ENCODE results near the gene DNM1.

DNM1 gene

DNA sequence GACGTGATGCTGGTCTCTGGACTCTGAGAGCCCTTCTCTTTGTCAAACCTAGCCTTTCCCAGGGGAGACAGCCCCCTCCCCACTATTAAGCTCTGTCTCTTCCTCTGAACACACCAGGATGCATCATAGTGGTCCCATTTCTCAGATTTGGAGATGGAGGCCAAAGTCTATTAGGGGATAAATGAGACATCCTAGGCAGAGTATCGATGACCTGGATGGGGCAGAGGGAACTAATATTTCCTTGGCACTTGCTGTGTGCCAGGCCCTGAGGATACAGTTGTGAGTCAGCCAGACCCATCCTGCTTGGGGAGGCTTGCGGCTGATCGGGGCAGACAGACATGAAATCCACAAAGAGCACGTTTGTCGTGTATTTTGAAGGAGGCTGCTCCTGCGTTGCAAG lies 5.2 kb downstream of the DNM1 start:
- Histone ChIP-seq H2AFZ (ENCODE audit: low read length) (no peak overlapping the region), H3K9me3 (ENCODE audit: low read length) (no peaks in the 10 kb centered on the region), H3K9ac (ENCODE audit: low read length) (no peak overlapping the region), H4K20me1 (ENCODE audit: insufficient read depth, low read length) (no peaks in the 10 kb centered on the region), H3K79me2 (ENCODE audit: insufficient read depth, low read length) (no peaks in the 10 kb centered on the region), H3K9me2 (ENCODE audit: low read depth, low read length) (no peaks in the 10 kb centered on the region), H3K4me1 (ENCODE audit: insufficient read depth, low read length, severe bottlenecking) (peaks cover 7% of the 10 kb centered on the region), H3F3A (ENCODE audit: insufficient read depth, low read length) (no peaks in the 10 kb centered on the region), H3K27ac (ENCODE audit: low read depth, low read length, poor library complexity, severe bottlenecking) (no peak overlapping the region), H3K4me3 (ENCODE audit: low read depth, low read length, poor library complexity, severe bottlenecking) (no peak overlapping the region), H3K27me3 (ENCODE audit: insufficient read depth, low read length) (peaks cover 39% of the 10 kb centered on the region), H3K36me3 (ENCODE audit: insufficient read depth, low read length) (no peaks in the 10 kb centered on the region), H3K4me2 (ENCODE audit: low read length) (no peak overlapping the region)
- TF ChIP-seq EZH2 (IDR thresholded peaks at IDR 0.05; ENCODE audit: borderline replicate concordance, low read length), result no peak
- TF ChIP-seq, protein P1, sequence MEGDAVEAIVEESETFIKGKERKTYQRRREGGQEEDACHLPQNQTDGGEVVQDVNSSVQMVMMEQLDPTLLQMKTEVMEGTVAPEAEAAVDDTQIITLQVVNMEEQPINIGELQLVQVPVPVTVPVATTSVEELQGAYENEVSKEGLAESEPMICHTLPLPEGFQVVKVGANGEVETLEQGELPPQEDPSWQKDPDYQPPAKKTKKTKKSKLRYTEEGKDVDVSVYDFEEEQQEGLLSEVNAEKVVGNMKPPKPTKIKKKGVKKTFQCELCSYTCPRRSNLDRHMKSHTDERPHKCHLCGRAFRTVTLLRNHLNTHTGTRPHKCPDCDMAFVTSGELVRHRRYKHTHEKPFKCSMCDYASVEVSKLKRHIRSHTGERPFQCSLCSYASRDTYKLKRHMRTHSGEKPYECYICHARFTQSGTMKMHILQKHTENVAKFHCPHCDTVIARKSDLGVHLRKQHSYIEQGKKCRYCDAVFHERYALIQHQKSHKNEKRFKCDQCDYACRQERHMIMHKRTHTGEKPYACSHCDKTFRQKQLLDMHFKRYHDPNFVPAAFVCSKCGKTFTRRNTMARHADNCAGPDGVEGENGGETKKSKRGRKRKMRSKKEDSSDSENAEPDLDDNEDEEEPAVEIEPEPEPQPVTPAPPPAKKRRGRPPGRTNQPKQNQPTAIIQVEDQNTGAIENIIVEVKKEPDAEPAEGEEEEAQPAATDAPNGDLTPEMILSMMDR (IDR thresholded peaks at IDR 0.05; ENCODE audit: low read length), result no peak

DNA sequence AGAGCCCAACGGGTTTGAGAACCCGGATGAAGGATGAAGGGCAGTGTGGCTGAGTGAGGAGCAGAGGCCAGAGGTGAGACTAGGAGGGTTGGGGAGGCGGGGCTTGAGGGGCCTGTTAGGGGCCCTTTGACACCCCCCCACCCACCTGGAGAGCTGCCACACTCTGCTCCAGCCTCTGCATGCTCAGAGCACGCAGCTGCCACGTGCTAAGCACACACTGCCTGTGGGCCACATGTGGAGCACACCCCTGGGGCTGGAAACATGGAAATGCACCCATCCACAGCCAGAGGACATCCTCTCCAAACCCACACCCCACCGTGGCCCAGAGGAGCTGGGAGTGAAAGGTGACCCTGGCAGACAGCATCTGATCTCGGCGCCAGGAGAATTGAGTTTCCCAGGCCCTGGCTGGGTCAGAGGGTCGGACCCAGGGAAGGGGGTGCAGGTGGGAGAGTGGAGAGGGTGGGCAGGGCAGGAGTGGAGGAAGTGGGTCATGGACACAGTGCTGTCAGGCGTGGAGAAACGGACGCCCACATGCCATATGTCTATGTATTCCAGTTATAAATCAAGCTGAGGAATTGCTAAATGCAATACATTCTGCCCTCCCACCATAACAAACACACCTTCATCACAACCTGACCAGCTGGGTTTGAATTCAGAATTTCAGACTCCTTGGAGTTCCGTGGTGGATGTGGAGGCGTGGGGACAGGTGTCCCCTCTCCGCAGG lies 5.9 kb downstream of the DNM1 start:
- H3K9ac ChIP-seq (ENCODE audit: low read length), result no peak overlapping the region
- no peaks in the 10 kb centered on the region for H3K4me1 ChIP-seq (ENCODE audit: insufficient read depth, low read length, severe bottlenecking)
- H3K27ac ChIP-seq (ENCODE audit: low read depth, low read length, poor library complexity, severe bottlenecking), result no peak overlapping the region
- H3F3A ChIP-seq (ENCODE audit: insufficient read depth, low read length), result no peaks in the 10 kb centered on the region
- H3K4me3 ChIP-seq (ENCODE audit: low read depth, low read length, poor library complexity, severe bottlenecking), result no peak overlapping the region
- H3K36me3 ChIP-seq (ENCODE audit: insufficient read depth, low read length), result no peaks in the 10 kb centered on the region
- TF ChIP-seq EZH2 (IDR thresholded peaks at IDR 0.05; ENCODE audit: borderline replicate concordance, low read length), result no peak
- TF ChIP-seq, protein P1 (IDR thresholded peaks at IDR 0.05; ENCODE audit: low read length), result no peak
- peaks cover 36% of the 10 kb centered on the region for H3K27me3 ChIP-seq (ENCODE audit: insufficient read depth, low read length)
- no peaks in the 10 kb centered on the region for H4K20me1 ChIP-seq (ENCODE audit: insufficient read depth, low read length)
- no peaks in the 10 kb centered on the region for H3K79me2 ChIP-seq (ENCODE audit: insufficient read depth, low read length)
- H3K9me3 ChIP-seq (ENCODE audit: low read length), result no peaks in the 10 kb centered on the region
- no peaks in the 10 kb centered on the region for H3K9me2 ChIP-seq (ENCODE audit: low read depth, low read length)
- H3K4me2 ChIP-seq (ENCODE audit: low read length), result no peak overlapping the region
- no peak overlapping the region for H2AFZ ChIP-seq (ENCODE audit: low read length)

DNA sequence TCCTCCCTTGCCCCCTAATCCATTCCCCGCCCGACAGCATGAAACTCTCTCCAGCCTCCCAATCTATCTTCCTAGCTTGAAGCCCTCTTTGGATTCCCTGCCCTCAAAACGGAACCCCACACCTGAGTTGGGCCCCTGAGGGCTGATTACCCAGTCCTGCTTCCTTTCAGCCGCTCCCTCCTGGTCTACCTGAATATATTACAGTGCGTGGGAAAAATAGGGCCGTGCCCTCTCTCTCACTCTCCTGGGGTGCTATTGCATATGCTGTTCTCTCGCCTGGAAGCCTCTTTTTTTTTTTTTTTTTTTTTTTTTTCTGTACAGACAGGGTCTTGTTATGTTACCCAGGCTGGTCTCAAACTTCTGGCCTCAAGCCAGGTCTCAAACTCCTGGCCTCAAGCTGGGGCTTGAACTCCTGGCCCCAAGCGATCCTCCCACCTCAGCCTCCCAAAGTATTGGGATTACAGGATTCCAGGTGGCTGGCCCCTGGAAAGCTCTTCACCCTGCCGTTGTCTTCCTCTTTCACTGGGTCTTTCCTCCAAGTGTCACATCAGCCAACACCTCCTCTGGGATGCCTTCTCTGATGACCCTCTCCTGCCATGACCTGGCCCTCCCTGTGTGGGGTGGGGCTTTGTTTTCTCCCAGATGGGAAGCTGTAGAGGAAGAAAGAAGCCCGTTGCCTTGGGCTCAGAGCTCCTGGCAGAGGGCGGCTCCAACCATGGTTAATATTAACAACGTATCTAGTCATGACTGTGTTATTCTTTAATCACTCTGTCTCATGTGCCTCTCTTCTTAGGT lies 8.2 kb downstream of the DNM1 start:
- no peaks in the 10 kb centered on the region for H3K79me2 ChIP-seq (ENCODE audit: insufficient read depth, low read length)
- H3K36me3 ChIP-seq (ENCODE audit: insufficient read depth, low read length), result no peaks in the 10 kb centered on the region
- no peaks in the 10 kb centered on the region for H3F3A ChIP-seq (ENCODE audit: insufficient read depth, low read length)
- H3K4me2 ChIP-seq (ENCODE audit: low read length), result no peak overlapping the region
- no peak overlapping the region for H3K9ac ChIP-seq (ENCODE audit: low read length)
- no peak overlapping the region for H2AFZ ChIP-seq (ENCODE audit: low read length)
- H3K27me3 ChIP-seq (ENCODE audit: insufficient read depth, low read length), result peaks cover 19% of the 10 kb centered on the region
- no peak overlapping the region for H3K4me3 ChIP-seq (ENCODE audit: low read depth, low read length, poor library complexity, severe bottlenecking)
- no peaks in the 10 kb centered on the region for H3K9me3 ChIP-seq (ENCODE audit: low read length)
- no peaks in the 10 kb centered on the region for H3K4me1 ChIP-seq (ENCODE audit: insufficient read depth, low read length, severe bottlenecking)
- TF ChIP-seq EZH2 (IDR thresholded peaks at IDR 0.05; ENCODE audit: borderline replicate concordance, low read length), result no peak
- TF ChIP-seq, protein P1 (IDR thresholded peaks at IDR 0.05; ENCODE audit: low read length), result no peak
- no peaks in the 10 kb centered on the region for H3K9me2 ChIP-seq (ENCODE audit: low read depth, low read length)
- no peak overlapping the region for H3K27ac ChIP-seq (ENCODE audit: low read depth, low read length, poor library complexity, severe bottlenecking)
- no peaks in the 10 kb centered on the region for H4K20me1 ChIP-seq (ENCODE audit: insufficient read depth, low read length)

All from OCI-LY1 (cell line).